Activated T-helper 1 cell treated with Interleukin-2 at 50 U/mL for 16 hours (primary cell): ENCODE measurements around the gene TMEM31.

ENCODE experiments used
- DNase-seq: peaks from one replicate; pipeline ENCODE4 v3.0.0-alpha.2; 2020; ENCODE audit warnings: low read depth

TMEM31 gene, protein sequence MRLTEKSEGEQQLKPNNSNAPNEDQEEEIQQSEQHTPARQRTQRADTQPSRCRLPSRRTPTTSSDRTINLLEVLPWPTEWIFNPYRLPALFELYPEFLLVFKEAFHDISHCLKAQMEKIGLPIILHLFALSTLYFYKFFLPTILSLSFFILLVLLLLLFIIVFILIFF

GRCh38 chrX:103710609-103711008 is at the start of gene TMEM31:
Gene TMEM31, plus strand, starts transcription at chrX:103710909. Its CDS starts 1,350 bp downstream, at chrX:103712259.
- no peak for DNase-seq

- no peak for DNase-seq
These were observed 46.5 kb upstream of the TMEM31 start for GRCh38 chrX:103663981-103664762.

- DNase-seq: no peak
These were observed 44.3 kb upstream of the TMEM31 start for GRCh38 chrX:103666202-103667107.

- DNase-seq: no peak
These were observed 41.0 kb upstream of the TMEM31 start for GRCh38 chrX:103669745-103670144.

- DNase-seq: no peak
These were observed 35.9 kb upstream of the TMEM31 start for GRCh38 chrX:103674531-103675454.

- DNase-seq: no peak
These were observed 32.3 kb upstream of the TMEM31 start for GRCh38 chrX:103678199-103678993.

- DNase-seq: no peak
These were observed 29.3 kb upstream of the TMEM31 start for GRCh38 chrX:103681443-103681842.

- DNase-seq: no peak
These were observed 25.3 kb upstream of the TMEM31 start for GRCh38 chrX:103685396-103685795.

DNA sequence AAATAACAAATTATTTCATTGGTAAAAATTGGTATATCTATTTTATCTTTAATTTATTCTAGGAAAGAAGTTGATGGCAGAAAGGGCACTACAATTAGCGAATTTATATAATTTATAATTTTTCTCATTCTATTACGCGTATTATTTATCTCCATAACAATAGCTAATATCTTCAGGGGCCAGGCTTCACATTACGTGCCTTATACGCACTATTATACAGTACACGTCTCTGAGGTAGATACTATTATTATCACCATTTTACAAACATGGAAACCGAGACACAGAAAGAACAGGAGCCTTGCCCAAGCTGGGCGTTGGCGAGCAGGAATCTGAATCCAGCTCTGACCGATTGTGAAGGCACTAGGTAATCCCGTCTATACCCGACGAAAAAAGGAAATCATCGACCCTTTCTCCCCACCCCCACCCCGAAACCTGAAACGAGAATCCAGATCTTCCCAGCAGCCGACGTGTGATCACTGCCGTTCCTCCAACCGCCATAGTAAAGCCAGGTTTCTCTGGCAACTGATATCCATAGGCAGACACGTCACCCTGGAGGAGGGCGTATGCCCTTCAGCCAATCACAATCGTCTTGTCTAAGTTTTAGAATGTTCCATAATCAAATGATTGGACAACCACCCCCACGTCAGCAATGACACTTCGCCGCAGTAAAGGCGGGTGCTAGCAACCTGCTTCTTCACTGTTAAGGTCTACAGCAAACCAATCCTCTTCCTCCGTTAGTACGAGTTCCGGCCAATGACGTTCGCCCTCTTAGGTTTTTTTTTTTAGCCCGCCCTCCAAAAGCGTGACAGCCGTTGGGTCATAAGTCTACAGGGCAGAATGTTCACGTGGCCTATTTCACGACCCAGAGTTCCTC is 24.3 kb upstream of the TMEM31 start, which contains the start of gene MORF4L2:
MORF4L2 (minus strand) TSS at position 501 of the 874 bp plus-strand sequence. CDS start 9,672 bp downstream, outside the sequence.
- DNase-seq: peak; percentile 72

- peak; percentile 78 for DNase-seq
These were observed 23.5 kb upstream of the TMEM31 start for GRCh38 chrX:103687073-103687695.

- peak; percentile 4 for DNase-seq
These were observed 23.0 kb upstream of the TMEM31 start for GRCh38 chrX:103687696-103688201.

GRCh38 chrX:103688946-103689345 is 21.8 kb upstream of the TMEM31 start:
- no peak for DNase-seq

GRCh38 chrX:103691059-103691458 is 19.6 kb upstream of the TMEM31 start:
- DNase-seq: no peak

DNA sequence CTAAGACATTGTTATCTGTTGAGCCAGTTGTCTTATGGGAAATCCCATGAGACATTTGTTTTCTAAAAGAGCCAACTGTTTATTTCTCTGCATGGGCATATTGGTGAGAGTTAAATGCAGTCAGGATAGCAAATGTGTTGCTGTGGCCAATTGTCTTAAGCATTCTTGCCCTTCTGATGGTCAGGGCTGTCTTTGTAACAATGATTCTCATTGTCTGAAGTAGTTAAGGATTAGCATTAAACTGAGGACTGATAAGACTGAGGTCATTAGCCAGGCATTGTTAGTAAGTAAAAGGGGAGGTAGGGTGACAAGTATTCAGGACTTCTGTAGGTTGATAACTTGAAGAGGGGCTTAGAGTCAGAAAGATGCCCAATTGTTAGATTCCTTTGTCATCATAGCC is 13.0 kb upstream of the TMEM31 start:
- no peak for DNase-seq

GRCh38 chrX:103699243-103699642 is 11.5 kb upstream of the TMEM31 start:
- DNase-seq: no peak

GRCh38 chrX:103704863-103705262 is 5.8 kb upstream of the TMEM31 start:
- DNase-seq: no peak

GRCh38 chrX:103716962-103717361 is 6.3 kb downstream of the TMEM31 start:
- DNase-seq: no peak

- DNase-seq: no peak
These were observed 7.4 kb downstream of the TMEM31 start for GRCh38 chrX:103718120-103718519.

- DNase-seq: no peak
These were observed 11.8 kb downstream of the TMEM31 start for GRCh38 chrX:103722505-103722904.
